K562 (cell line): Measurements from ENCODE around the gene INO80. TPM values are rescaled to one million over a fixed set of nuclear protein-coding genes. Genes with fewer than 3 reads are reported as not detected.
A peak's percentile ranks its signal among the peaks of the same experiment; 100 is the strongest.

ENCODE experiments used
- ATAC-seq: fragments of 200-7000 bp; cut with Tn5 transposase; 3 replicates; pipeline ENCODE4 v1.9.1; 2020; ENCODE audit warnings: moderate library complexity
- BruUV-seq: library from RNA; stranded (reverse); fragments of 400-500 nt; replicated peaks from 2 replicates; lab custom pipeline; 2021; lab: Mats Ljungman, UMichigan
- CTCF ChIA-PET: fragments of 300-600 bp; formaldehyde crosslinking; extraction: SDS; loops from one replicate; lab custom pipeline; 2021; ENCODE audit warnings: low intra/inter-chr PET ratio; lab: Yijun Ruan, JAX
- POLR2A ChIA-PET: fragments of 300-600, 350-650 bp; sonication (Branson Sonifier 250); formaldehyde crosslinking; extraction: SDS; loops from one replicate; lab custom pipeline; 2021; ENCODE audit warnings: antibody characterized with exemption, inconsistent platforms; lab: Yijun Ruan, JAX
- DNase-seq, 4 experiments: peaks; one replicate each; pipeline versions ENCODE4 v3.0.0 to v3.0.0-alpha.2; 2011 to 2018; ENCODE audit warnings: low spot score in 3 of 4, mixed read lengths in 3 of 4; ENCODE audit errors: extremely low read depth in 1 of 4
- FAIRE-seq: peaks from 2 replicates; lab custom pipeline; 2011; peaks lifted over from hg19 to GRCh38; lab: Jason Lieb, UNC
- H2AFZ ChIP-seq: 2 replicates; pipeline ENCODE4 v1.6.0; 2011; ENCODE audit warnings: low read depth, low read length, control low read depth, inconsistent platforms
- H3K27ac ChIP-seq: fragments of 200-600 bp; 3 replicates; pipeline ENCODE4 v1.8.0; 2011; ENCODE audit warnings: low read depth, mild to moderate bottlenecking, control low read depth, inconsistent platforms, low read length, moderate library complexity, mixed read lengths; ENCODE audit errors: extremely low read depth
- H3K27me3 ChIP-seq, 2 experiments: fragments of 300-600 bp in 1 of 2; 2 replicates in 1 of 2; 3 replicates in 1 of 2; pipeline versions ENCODE4 v1.6.0 to v1.8.0; 2011; ENCODE audit warnings: inconsistent platforms in 2 of 2, low read length in 2 of 2, mild to moderate bottlenecking in 1 of 2, mixed read lengths in 1 of 2, moderate library complexity in 1 of 2; ENCODE audit not compliant: control insufficient read depth in 2 of 2, insufficient read depth in 2 of 2
- H3K36me3 ChIP-seq: fragments of 300-600 bp; 3 replicates; pipeline ENCODE4 v1.8.0; 2011; ENCODE audit warnings: mild to moderate bottlenecking, low read length, inconsistent platforms; ENCODE audit not compliant: control insufficient read depth, insufficient read depth
- H3K4me1 ChIP-seq, 2 experiments: fragments of 200-600 bp in 1 of 2; replicated peaks in 1 of 2; 2 replicates in 1 of 2; 3 replicates in 1 of 2; pipeline versions ENCODE4 v1.5.1 to v1.8.0; 2011; ENCODE audit warnings: inconsistent platforms in 2 of 2, low read length in 2 of 2, mild to moderate bottlenecking in 1 of 2, mixed read lengths in 1 of 2, moderate library complexity in 1 of 2; ENCODE audit not compliant: control insufficient read depth in 2 of 2, insufficient read depth in 2 of 2
- H3K4me2 ChIP-seq: 2 replicates; pipeline ENCODE4 v1.6.1; 2011; ENCODE audit warnings: low read length, control low read depth, inconsistent platforms, mixed read lengths; ENCODE audit not compliant: insufficient read depth
- H3K4me3 ChIP-seq: fragments of 200-600 bp; sonication (generic), shearing (Covaris generic); 2 replicates; pipeline ENCODE4 v1.5.1; 2016; ENCODE audit warnings: control low read depth, inconsistent platforms
- H3K79me2 ChIP-seq: fragments of 200-600 bp; 3 replicates; pipeline ENCODE4 v1.8.0; 2011; ENCODE audit warnings: low read length, inconsistent platforms; ENCODE audit not compliant: control insufficient read depth, insufficient read depth
- H3K9ac ChIP-seq, 2 experiments: 2 replicates each; pipeline versions ENCODE4 v1.6.0 to v1.6.1; 2011; ENCODE audit warnings: low read depth in 2 of 2, low read length in 2 of 2, control low read depth in 1 of 2, inconsistent platforms in 1 of 2, mild to moderate bottlenecking in 1 of 2, mixed read lengths in 1 of 2; ENCODE audit not compliant: insufficient read depth in 1 of 2
- H3K9me1 ChIP-seq: one replicate; pipeline ENCODE4 v1.6.0; 2011; ENCODE audit warnings: inconsistent platforms, mild to moderate bottlenecking, low read length, moderate library complexity; ENCODE audit not compliant: control insufficient read depth, insufficient read depth
- H3K9me3 ChIP-seq: replicated peaks from 2 replicates; pipeline ENCODE4 v1.5.1; 2011; ENCODE audit warnings: low read depth, low read length, inconsistent platforms; ENCODE audit not compliant: control insufficient read depth, insufficient read depth
- H4K20me1 ChIP-seq: replicated peaks from 2 replicates; pipeline ENCODE4 v1.6.1; 2011; ENCODE audit warnings: low read length, inconsistent platforms, mixed read lengths; ENCODE audit not compliant: control insufficient read depth, insufficient read depth
- EP300 ChIP-seq: IDR thresholded peaks from 2 replicates; pipeline ENCODE4 v1.6.1; 2012; ENCODE audit warnings: low read length, improper control_type of control experiment
- EP400 ChIP-seq: fragments of 450-650 bp; IDR thresholded peaks from 2 replicates; pipeline ENCODE4 v1.6.1; 2017; ENCODE audit warnings: antibody characterized with exemption, mild to moderate bottlenecking, moderate library complexity
- HDAC1 ChIP-seq, 2 experiments: fragments of 450-650 bp; IDR thresholded peaks; 2 replicates each; pipeline ENCODE4 v1.6.1; 2016 to 2017; ENCODE audit warnings: inconsistent platforms in 1 of 2, mild to moderate bottlenecking in 1 of 2, moderate library complexity in 1 of 2
- NFYB ChIP-seq: IDR thresholded peaks from 2 replicates; pipeline ENCODE4 v1.6.1; 2011; ENCODE audit warnings: mild to moderate bottlenecking, moderate library complexity; ENCODE audit not compliant: insufficient read length; ENCODE audit errors: extremely low read depth
- RB1 ChIP-seq: fragments of 450-650 bp; IDR thresholded peaks from 2 replicates; pipeline ENCODE4 v1.6.1; 2017; ENCODE audit warnings: low read depth, mild to moderate bottlenecking
- RBM22 ChIP-seq: fragments of 200-400 bp; formaldehyde crosslinking; IDR thresholded peaks from 2 replicates; pipeline ENCODE4 v1.6.1; 2018; ENCODE audit warnings: low read length, low read depth; ENCODE audit not compliant: poor library complexity, severe bottlenecking
- TARDBP ChIP-seq: fragments of 450-650 bp; IDR thresholded peaks from 2 replicates; pipeline ENCODE4 v1.6.1; 2016
- ZNF778 ChIP-seq: fragments of 450-650 bp; formaldehyde crosslinking; IDR thresholded peaks from 2 replicates; pipeline ENCODE4 v1.4.0; 2020; ENCODE audit warnings: mild to moderate bottlenecking, moderate library complexity
- ZSCAN32 ChIP-seq: fragments of 450-650 bp; formaldehyde crosslinking; IDR thresholded peaks from 2 replicates; pipeline ENCODE4 v1.4.0; 2020; ENCODE audit warnings: mild to moderate bottlenecking, moderate library complexity
- WGBS: fragments of 100-300 bp; shearing (Covaris generic); methylation state at CpG from one replicate; pipeline ENCODE4 v1.1.6; 2016; ENCODE audit warnings: low coverage, mixed read lengths; ENCODE audit not compliant: insufficient coverage; ENCODE audit errors: missing lambda C conversion rate; 5-methylcytosine and 5-hydroxymethylcytosine counted together
- in situ Hi-C: fragments of 300-500 bp; cut with MboI; formaldehyde crosslinking; loops from 4 replicates; pipeline ENCODE4 v1.15.0; 2018; ENCODE audit warnings: inconsistent platforms, mixed read lengths
- intact Hi-C: fragments of 100-400 bp; cut with micrococcal nuclease; formaldehyde crosslinking; loops from 2 replicates; pipeline ENCODE4 v1.14.2; 2022
- polyA plus RNA-seq, 8 experiments: library from polyadenylated mRNA; depleted of rRNA in 4 of 8; stranded (reverse) in 5 of 8; unstranded in 3 of 8; fragments of >200 nt; fragmentation: Nextera tagmentation in 2 of 8; fragmentation: Illumina TruSeq in 1 of 8; extraction: Ambion mirVana in 2 of 8; extraction: Trizol in 1 of 8; gene quantifications; 2 replicates each; pipeline versions ENCODE4 v1.2.1 to v1.2.3, GENCODE V29; 2011 to 2014; ENCODE audit warnings: inconsistent platforms in 1 of 8, missing spikeins in 1 of 8
- total RNA-seq, 7 experiments: library from RNA; depleted of rRNA in 6 of 7; stranded (reverse); fragments of >200 nt in 6 of 7; fragmentation: Illumina TruSeq in 2 of 7; extraction: Trizol in 2 of 7; gene quantifications; 2 replicates each; pipeline versions ENCODE4 v1.2.1 to v1.2.3, GENCODE V29; 2011 to 2021; ENCODE audit warnings: low replicate concordance in 1 of 7
- TF ChIP-seq, protein P1 (sequence below): sonication (generic); formaldehyde crosslinking; IDR thresholded peaks from 2 replicates; pipeline ENCODE4 v1.8.0; 2022; ENCODE audit warnings: mild to moderate bottlenecking, missing genetic modification reagents
- TF ChIP-seq, protein P2 (sequence below): fragments of 450-650 bp; IDR thresholded peaks from 2 replicates; pipeline ENCODE4 v1.6.1; 2016
- TF ChIP-seq, protein P3 (sequence below): fragments of 200-800 bp; sonication (Bioruptor generic); IDR thresholded peaks from 2 replicates; pipeline ENCODE4 v1.6.1; 2017; ENCODE audit warnings: missing genetic modification characterization, missing compliant biosample characterization

The INO80 gene
- total and polyA plus RNA-seq, 9 of the 15 experiments (the other 6 are each of a cell fraction or from before 2014, with no cell fraction given): 1.1 to 25.7 (median 19.9) TPM

DNA sequence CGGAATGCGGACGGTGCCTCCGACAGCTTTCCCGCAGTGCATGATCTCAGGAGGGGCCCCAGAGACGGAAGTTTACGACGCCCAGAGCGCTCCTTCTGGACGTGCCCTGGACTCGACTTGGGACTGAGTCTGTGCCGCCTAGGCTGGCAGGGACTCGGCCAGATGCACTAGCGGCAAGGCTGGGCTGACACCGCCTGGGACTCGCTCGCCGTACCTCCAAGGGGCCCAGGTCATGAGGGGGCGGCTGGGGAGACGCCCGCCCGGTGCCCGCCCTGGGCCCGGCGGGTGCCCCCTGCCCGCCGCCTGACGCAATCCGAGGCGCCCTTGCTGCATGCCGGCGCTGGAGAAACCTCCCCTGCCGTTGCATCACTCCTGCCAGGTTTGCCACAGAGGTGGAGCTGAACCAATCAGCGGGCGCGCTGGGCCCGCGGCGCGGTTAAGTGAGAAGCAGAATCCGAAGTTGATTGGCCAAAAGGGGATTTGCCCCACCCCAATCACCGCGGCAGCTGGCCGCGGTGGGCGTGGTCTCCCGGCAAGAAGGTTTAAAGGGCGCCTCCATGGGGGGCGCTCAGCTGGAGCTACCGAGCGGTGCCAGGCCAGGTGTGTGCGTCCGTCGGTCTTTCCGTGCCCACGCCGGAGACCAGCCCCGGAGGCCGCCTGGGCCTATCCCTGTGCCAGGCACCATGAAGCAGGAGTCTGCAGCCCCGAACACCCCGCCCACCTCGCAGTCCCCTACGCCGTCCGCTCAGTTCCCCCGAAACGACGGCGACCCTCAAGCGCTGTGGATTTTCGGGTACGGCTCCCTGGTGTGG, 163.0 kb downstream of the INO80 start, which contains the start of gene CHAC1:
Gene CHAC1, plus strand, starts transcription at position 571 of the 812 bp plus-strand sequence. Its CDS starts 113 bp downstream, at position 684.
- Histone ChIP-seq H2AFZ (peak within 1 kb of the TSS; percentile 85), H3K4me2 (peak within 1 kb of the TSS; percentile 80), H3K27ac (peak within 1 kb of the TSS; percentile 70), H3K9me3 (no peaks in the 10 kb centered on the region), H3K27me3 (no peaks in the 10 kb centered on the region; a peak in 1 of 5 replicates), H3K4me1 (peaks cover 16 to 35% of the 10 kb centered on the region in 2 experiments; a peak in 4 of 5 replicates), H3K9me1 (peaks cover 2% of the 10 kb centered on the region), H3K4me3 (peak within 1 kb of the TSS; percentile 61), H3K9ac (peak within 1 kb of the TSS; percentile 84 to 94), H4K20me1 (peaks cover 5% of the 10 kb centered on the region; the same call in 1 of the 2 replicates), H3K79me2 (peaks cover 9% of the 10 kb centered on the region; the same call in 2 of the 3 replicates), H3K36me3 (no peaks in the 10 kb centered on the region; the same call in 2 of the 3 replicates)
- ChIA-PET POLR2A (interaction anchor here (0.5 to 2.5 kb wide), 16 partner anchors 8 to 894 kb away, joined by 3 to 17 read pairs (median 3); partner anchors contain the start of genes INO80, NUSAP1 and OIP5), CTCF (interaction anchor here (0.6 kb wide), 1 partner anchor 233 kb away, joined by 3 read pairs; no protein-coding TSS in a partner anchor)
- BruUV-seq: no TSS peak
- ATAC-seq (peak; percentile 83), DNase-seq (peak; percentile 91 to 98 (median 95)), FAIRE-seq (peak; percentile 85)
- in situ Hi-C loops (no loop called here), intact Hi-C loops (no loop called here)
- 20% methylated on average over 57 of the region's 72 CpGs for WGBS
- peak; percentile 95 for TF ChIP-seq EP400
- peak; percentile 88 for TF ChIP-seq ZSCAN32 (CRISPR knock-in tag)
- TF ChIP-seq, protein P1, sequence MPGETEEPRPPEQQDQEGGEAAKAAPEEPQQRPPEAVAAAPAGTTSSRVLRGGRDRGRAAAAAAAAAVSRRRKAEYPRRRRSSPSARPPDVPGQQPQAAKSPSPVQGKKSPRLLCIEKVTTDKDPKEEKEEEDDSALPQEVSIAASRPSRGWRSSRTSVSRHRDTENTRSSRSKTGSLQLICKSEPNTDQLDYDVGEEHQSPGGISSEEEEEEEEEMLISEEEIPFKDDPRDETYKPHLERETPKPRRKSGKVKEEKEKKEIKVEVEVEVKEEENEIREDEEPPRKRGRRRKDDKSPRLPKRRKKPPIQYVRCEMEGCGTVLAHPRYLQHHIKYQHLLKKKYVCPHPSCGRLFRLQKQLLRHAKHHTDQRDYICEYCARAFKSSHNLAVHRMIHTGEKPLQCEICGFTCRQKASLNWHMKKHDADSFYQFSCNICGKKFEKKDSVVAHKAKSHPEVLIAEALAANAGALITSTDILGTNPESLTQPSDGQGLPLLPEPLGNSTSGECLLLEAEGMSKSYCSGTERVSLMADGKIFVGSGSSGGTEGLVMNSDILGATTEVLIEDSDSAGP (CRISPR knock-in tag): peak; percentile 47; the same call in 1 of the 2 replicates
- peak in 1 of 2 experiments; percentile 67; a peak in 2 of 4 replicates for TF ChIP-seq HDAC1 (IDR thresholded peaks at IDR 0.05)
- TF ChIP-seq, protein P2, sequence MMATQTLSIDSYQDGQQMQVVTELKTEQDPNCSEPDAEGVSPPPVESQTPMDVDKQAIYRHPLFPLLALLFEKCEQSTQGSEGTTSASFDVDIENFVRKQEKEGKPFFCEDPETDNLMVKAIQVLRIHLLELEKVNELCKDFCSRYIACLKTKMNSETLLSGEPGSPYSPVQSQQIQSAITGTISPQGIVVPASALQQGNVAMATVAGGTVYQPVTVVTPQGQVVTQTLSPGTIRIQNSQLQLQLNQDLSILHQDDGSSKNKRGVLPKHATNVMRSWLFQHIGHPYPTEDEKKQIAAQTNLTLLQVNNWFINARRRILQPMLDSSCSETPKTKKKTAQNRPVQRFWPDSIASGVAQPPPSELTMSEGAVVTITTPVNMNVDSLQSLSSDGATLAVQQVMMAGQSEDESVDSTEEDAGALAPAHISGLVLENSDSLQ: peak; percentile 81
- TF ChIP-seq RBM22: peak; percentile 95
- no peak for TF ChIP-seq TARDBP
- TF ChIP-seq EP300: peak; percentile 42
- TF ChIP-seq, protein P3, sequence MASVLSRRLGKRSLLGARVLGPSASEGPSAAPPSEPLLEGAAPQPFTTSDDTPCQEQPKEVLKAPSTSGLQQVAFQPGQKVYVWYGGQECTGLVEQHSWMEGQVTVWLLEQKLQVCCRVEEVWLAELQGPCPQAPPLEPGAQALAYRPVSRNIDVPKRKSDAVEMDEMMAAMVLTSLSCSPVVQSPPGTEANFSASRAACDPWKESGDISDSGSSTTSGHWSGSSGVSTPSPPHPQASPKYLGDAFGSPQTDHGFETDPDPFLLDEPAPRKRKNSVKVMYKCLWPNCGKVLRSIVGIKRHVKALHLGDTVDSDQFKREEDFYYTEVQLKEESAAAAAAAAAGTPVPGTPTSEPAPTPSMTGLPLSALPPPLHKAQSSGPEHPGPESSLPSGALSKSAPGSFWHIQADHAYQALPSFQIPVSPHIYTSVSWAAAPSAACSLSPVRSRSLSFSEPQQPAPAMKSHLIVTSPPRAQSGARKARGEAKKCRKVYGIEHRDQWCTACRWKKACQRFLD (CRISPR knock-in tag): 0 out of 2 replicates have a peak, but pooled peaks have one; percentile 29
- no peak for TF ChIP-seq ZNF778 (CRISPR knock-in tag)
- TF ChIP-seq RB1: 0 out of 2 replicates have a peak, but pooled peaks have one; percentile 42
- TF ChIP-seq NFYB: peak; percentile 36
